Central memory CD4-positive, alpha-beta T cell (primary cell): Measurements from ENCODE around the gene CLSTN1.

Source experiments
- DNase-seq: peaks from one replicate; pipeline ENCODE4 v3.0.0; 2022

CLSTN1 gene

GRCh38 chr1:9850442-9851162 lies 26.8 kb upstream of the CLSTN1 start:
- DNase-seq = no peak

GRCh38 chr1:9849691-9850441 lies 26.1 kb upstream of the CLSTN1 start:
- DNase-seq = no peak

DNA sequence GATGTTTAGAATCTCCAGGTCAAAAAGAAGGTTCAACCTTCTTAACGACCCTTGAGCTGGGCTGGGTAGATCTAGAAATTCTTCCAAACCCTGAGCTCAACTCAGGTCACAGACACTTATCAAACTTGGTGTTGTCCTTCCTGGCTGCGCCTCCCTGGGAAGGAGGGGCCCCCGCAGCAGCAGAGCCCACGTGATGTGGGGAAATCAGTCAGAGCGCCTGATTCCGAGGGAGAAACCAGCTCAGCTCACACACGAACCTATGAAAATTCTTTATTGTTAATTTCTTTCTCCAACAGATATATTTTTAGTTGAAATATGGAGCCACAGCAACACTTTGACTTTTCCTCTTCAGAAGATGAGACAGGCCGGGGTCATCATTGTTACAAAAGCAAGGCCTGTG lies 24.3 kb upstream of the CLSTN1 start:
- no peak for DNase-seq

GRCh38 chr1:9847269-9847668 lies 23.5 kb upstream of the CLSTN1 start:
- DNase-seq = no peak

- no peak for DNase-seq
Measured at GRCh38 chr1:9846611-9847171, 22.9 kb upstream of the CLSTN1 start.

- no peak for DNase-seq
Measured at GRCh38 chr1:9845914-9846313, 22.1 kb upstream of the CLSTN1 start.

DNA sequence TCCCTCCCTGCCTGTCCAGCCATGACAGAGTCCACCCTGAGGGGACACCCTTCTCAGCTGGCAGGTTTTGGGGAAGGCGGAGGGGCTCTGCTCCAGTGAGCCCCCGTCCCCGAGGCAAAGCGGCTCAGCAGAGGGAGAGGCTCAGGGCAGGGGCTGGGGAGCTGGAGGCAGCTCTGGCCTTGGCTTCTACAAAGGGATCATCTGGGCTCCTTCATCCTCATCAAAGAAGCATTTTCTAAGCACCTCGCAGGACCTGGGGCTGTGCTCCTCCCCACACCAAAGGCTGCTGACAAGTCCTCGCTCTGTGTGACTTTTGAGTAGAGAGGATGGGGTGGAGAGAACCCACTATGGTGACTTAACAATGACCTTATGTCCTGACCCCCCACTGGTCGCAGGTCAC lies 21.0 kb upstream of the CLSTN1 start:
- DNase-seq = no peak

- DNase-seq = no peak
Measured at GRCh38 chr1:9844106-9844505, 20.3 kb upstream of the CLSTN1 start.

DNA sequence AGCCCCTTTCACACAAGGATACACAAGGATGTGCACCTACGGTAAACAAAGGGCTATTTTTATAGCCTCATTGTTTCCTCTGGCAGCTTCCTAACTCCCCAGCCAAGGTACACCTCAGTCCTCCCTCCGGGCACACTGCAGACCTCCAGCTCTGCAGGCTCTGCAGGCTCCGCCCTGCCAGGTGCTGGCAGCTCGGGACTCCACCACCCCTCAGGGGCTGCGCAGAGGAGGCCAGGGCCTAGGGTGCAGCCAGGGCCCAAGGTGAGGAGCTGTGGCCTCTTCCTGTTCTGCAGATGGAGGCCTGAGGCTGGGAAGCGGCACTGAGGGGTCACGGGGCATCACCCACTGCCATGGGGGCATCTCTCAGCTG lies 19.8 kb upstream of the CLSTN1 start:
- DNase-seq = no peak

DNA sequence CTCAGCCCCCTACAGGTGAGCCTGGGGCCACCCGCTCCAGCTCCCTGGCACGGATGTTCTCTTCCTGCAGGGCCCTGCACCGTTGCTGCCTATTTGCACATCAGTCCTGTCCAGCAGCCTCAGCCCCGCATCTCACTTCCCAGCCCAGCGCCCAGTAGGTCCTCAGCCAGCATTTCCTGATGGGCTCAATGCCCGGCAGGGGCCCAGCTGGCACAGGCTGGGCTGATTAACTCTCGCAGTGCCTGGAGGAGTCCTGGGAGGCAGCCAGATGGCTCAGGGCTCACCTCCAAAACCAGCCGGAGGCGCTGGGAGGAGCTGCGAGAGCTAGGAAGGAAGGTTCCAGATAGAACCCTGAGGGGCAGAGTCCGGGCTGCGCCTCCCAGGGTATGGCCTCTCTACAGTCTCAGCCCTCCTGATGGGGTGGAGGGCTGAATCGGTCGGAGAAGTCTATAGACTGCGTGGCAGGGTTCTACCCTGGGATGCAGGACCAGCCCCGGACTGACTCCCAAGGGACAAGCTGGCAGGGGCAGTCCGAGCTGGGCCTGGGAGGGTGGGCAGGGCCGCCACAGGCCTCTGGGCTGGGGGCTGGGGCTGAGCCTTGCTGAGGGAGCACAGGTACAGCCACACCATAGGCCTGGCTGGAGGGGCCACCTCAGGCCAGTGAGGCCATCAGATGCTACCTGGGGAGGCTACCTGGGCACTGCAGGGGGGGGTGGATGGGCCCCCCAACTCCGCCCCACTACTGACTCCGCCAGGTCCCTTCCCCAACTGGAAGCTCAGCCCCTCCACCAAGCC lies 19.2 kb upstream of the CLSTN1 start:
- DNase-seq = no peak

DNA sequence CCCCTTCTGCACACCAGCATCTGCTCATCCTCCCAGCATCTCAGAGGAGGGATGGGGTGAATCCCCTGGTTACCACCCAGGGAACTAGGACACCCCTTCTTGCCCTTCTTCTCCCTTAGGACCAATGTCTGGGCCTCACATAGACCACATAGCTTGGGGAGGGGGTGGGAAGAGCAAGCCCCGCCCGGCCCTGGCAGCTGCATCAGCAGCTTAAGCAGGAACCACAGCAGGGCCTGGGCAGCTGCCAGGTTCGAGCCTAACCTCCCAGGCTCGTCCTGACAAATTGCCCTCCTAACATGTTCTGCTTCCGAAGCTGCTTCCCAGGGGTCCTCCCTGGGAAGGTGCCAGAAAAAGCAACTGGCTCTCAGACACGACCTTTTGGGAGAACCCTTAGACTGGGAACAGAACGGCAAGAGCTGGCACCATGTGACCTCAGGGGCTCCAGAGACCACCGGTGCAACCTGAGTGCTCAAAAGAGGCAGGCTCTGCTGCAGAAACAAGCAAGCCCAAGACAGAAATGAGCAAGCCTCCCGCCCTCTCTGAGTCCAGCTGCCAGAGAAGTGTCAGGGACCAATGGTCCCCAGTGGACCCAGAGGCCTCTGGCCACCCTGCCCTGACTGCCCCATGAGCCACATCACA lies 18.4 kb upstream of the CLSTN1 start:
- no peak for DNase-seq

DNA sequence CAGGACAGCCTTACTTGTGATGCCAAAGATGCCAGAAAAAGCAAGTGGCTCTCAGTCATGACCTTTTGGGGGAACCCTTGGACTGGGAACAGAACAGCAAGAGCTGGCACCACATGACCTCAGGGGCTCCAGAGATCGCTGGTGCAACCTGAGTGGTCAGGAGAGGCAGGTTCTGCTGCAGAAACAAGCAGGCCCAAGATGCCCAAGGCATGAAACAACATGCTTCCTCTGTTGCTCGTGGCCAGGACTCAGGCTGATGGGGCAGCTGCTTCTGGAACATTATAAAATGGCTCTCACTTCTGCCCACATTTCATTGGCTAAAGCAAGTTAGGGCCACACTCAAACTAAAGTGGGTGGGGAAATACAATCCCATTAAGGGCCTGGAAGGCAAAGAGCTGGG lies 17.7 kb upstream of the CLSTN1 start:
- no peak for DNase-seq

DNA sequence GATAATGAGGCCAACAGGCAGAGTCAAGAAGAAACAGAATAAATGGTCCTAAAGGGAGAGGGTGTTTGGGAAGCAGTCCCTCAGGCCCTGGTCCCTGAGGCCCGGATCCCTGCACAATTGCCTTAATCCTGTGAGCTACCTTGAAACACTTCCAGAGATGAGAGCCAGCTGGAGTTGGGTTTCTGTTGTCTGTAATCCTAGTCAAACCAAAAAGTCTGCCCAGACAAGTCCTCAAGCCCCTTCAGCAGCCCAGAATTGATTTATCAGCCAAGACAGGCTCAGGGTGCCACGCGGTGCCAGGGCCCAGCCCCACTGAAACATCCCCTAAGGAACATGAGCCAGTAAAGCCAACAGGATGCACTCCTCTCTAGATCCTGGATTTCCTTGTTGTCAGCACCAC lies 16.4 kb upstream of the CLSTN1 start:
- DNase-seq = no peak

GRCh38 chr1:9838946-9839345 lies 15.2 kb upstream of the CLSTN1 start:
- no peak for DNase-seq

GRCh38 chr1:9836632-9836960 lies 12.8 kb upstream of the CLSTN1 start:
- no peak for DNase-seq

DNA sequence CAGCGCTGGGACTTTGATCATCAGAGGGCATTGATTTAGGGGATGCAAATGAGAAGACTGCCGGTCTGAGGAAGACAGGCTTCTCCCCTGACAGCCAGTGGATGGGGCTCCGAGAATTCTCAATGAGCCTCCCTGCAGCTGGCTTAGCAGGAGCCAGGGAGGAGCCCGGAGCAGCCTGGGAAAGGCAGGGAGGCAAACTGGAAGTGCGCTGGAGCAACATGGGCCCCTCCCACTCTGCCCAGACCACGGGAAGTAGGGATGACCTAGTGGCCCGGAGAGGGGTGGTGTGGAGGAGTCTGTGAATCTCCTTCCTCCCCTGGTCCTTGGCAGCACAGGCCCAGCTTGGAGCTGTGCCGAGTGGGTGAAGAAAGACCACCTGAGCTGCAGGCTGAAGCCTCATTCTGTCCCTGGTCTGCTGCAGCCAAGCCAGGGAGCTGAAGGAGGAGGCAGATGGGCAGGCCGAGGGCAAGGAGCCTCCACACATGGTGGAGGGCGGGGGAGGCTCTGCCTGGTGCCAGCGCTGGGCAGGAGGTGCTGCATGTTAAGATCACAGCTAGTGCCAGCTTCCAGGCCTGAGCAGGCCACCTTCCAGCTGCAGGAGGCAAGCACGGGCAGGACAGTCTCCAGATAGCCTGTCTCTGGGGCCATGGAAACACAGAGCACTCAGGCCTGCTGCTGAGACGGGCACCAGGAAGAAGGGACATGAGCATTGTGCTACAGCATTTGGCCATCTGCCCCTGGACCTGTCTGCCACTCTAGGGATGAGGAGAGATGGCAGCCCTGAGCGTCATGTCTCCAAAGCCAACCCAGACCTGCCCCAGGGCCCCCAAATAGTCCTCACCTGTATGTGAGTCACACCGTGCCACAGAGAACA lies 12.2 kb upstream of the CLSTN1 start:
- no peak for DNase-seq

- no peak for DNase-seq
Measured at GRCh38 chr1:9835404-9835757, 11.6 kb upstream of the CLSTN1 start.

- no peak for DNase-seq
Measured at GRCh38 chr1:9833632-9834031, 9.9 kb upstream of the CLSTN1 start.

DNA sequence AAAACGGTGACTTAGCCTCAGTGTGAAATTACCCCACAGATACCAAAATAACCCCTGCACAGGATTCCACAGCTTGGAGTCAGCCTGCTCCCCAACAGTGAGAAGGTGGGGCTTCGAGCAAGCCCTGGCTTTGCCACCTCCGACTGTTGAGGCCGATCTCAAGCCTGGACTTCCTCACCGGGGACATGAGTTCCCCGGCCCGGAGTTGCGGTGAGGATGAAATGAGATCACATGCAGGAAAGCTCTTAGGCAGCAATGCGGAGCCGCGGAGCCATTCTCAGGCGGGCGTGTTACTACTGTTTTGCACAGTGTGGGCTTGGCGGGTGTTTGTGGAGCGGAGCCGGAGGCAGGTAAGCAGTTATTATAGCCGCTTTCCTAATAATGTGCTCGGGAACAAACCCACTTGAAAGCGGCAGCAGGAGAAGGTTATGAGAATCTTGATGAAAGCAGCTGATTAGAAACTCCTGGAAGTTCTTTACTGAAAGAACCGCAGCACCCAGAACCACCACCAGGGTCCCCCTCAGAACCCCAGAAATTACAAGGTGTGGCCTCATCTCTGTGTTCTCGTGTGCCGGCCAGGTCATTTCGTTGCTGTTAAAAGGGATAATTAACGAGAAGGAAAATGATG lies 3.9 kb upstream of the CLSTN1 start:
- no peak for DNase-seq

GRCh38 chr1:9826616-9827015 lies 2.9 kb upstream of the CLSTN1 start:
- no peak for DNase-seq

GRCh38 chr1:9826087-9826486 lies 2.3 kb upstream of the CLSTN1 start:
- no peak for DNase-seq
